GM20000 (cell line): ENCODE measurements around the gene NAV2.

ENCODE experiments used
- DNase-seq: peaks from one replicate; pipeline ENCODE4 v3.0.0; 2012; ENCODE audit warnings: low spot score
- TF ChIP-seq, protein P1 (sequence below): IDR thresholded peaks from 2 replicates; pipeline ENCODE4 v1.5.1; 2012; ENCODE audit warnings: mild to moderate bottlenecking, control low read depth; ENCODE audit errors: extremely low read depth, missing control alignments

The NAV2 gene

DNA sequence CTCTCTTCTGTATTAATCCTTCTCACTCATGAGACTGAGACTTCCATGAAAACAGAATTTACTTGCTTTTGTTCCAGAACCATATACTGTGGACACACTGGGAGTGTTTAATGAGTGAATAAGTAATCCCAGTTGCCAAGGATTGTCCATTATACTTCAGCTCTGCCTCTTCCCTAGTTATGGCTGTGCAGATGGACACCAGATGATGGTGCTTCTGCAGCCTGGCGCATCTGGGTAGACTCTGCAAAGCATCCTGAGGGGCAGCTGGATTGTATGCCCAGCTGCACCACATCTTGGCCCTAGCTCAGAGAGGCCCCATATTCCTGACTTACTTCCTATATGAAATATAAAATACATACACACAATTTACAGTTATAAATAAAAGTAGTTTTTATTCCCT is 404.2 kb downstream of the NAV2 start:
- no peak for DNase-seq
- TF ChIP-seq, protein P1, sequence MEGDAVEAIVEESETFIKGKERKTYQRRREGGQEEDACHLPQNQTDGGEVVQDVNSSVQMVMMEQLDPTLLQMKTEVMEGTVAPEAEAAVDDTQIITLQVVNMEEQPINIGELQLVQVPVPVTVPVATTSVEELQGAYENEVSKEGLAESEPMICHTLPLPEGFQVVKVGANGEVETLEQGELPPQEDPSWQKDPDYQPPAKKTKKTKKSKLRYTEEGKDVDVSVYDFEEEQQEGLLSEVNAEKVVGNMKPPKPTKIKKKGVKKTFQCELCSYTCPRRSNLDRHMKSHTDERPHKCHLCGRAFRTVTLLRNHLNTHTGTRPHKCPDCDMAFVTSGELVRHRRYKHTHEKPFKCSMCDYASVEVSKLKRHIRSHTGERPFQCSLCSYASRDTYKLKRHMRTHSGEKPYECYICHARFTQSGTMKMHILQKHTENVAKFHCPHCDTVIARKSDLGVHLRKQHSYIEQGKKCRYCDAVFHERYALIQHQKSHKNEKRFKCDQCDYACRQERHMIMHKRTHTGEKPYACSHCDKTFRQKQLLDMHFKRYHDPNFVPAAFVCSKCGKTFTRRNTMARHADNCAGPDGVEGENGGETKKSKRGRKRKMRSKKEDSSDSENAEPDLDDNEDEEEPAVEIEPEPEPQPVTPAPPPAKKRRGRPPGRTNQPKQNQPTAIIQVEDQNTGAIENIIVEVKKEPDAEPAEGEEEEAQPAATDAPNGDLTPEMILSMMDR = no peak

DNA sequence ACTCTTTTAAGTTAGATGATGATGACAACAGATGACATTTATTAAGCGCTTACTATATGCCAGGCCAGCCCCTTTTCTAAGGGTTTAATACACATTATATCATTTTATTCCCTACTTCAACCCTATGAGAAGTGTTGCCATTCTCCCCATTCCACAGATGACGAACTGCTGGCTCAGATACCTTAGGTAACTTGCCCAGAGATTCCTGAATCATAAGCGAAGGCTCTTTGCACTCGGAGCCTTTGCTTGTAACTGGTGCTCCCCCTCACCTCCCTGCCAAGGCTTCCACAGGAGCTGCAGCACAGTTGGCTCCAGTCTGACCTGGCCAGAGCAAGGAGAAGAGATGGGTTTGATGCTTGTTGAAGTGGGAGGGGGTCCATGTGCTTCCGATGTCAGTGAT is 404.7 kb downstream of the NAV2 start:
- TF ChIP-seq, protein P1 = no peak
- no peak for DNase-seq

DNA sequence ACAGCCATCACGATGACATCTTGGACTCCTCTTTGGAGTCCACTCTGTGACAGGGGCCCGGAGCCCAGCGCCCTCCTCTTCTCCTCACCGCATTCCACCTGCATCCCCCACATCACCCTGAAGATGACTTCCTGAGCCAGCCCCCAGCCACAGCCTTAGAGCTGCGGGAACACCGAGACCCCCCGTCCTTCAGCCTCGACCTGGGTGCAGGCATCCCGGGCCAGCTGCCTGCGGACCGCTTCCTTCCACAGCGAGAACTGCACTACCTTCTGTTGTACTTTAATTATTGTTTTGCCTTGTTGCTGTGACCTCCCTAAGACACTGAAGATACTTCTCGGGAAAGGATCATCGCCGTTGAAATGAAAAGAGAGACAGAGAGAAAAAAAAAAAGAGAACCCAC is 405.6 kb downstream of the NAV2 start:
- TF ChIP-seq, protein P1 = no peak
- no peak for DNase-seq

DNA sequence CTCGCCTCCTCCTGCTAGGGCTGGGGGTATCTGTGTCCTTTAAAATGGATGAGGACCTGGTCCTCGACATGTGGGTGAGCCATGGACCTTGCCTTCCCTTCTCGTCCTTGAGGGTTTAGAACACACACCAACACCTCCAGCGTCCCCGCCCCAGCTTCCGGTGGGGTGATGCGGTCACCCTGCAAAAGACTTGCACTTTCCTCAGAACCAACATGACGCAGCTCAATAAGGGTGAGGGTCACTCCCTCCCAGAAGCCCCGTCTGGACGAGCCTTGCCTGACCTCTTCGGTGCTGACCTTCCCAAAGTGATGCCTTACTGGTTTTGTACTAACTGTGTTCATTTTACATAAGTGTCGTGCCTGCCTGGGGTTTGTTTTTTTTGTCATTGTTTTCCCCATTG is 406.7 kb downstream of the NAV2 start:
- DNase-seq = no peak
- TF ChIP-seq, protein P1 = no peak

DNA sequence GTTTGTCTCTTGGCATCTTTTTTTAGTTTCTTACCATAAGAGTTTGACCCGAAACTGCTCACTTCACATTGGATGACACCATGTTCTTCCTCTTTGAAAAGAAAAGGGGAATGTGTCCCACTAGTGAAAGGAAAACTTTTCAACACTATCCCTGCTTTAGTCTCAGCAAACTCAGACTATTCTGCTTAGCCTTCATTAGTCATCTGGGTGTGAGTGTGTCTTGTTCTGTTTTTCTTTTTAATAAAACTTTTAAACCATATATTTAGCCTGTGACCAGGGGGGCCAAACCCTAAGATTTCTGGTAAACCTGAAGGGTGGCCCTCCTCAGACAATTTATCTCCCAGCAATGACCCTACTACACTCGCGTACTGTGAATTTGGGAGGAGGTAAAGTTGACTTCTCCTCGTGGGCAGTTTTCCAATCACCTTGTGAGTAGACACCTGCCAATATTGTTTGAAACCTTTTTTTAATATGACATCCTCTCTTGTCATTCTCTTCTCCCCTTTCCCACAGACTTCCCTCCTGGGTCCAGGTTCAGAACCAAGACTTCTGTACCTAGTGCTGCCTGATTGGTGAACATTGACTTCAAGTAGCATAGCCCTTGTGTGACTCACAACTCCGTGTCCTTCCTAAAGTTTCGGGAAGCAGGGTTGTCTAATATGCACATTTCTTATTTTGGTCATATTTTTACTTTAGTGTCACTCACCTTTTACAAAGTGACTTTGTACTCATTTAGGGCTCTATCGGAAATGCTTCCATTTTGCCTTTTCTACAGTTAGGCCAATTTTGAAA is 407.7 kb downstream of the NAV2 start:
- no peak for DNase-seq

DNA sequence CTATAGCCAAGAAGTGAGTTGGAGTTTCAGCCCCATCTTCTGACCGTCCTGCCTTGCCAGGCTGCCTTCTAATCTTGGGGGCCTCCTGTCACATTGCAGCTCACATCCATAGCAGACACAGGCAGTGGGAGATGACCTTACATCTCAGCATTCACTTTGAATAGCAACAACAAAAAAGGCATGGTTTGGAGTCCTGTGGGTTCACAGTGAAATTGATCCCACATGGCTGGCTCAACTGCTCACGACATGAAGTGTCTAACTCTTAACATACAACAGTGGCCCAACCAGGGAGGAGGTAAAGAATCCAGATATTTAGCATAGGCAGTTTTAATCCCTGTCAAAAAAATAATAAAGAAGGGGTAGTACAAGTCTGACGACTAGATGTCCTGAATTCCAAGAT is 409.5 kb downstream of the NAV2 start:
- TF ChIP-seq, protein P1 = no peak
- no peak for DNase-seq

More for the DNA sequence above, 407.7 kb downstream of the NAV2 start:
- TF ChIP-seq, protein P1 = no peak

DNA sequence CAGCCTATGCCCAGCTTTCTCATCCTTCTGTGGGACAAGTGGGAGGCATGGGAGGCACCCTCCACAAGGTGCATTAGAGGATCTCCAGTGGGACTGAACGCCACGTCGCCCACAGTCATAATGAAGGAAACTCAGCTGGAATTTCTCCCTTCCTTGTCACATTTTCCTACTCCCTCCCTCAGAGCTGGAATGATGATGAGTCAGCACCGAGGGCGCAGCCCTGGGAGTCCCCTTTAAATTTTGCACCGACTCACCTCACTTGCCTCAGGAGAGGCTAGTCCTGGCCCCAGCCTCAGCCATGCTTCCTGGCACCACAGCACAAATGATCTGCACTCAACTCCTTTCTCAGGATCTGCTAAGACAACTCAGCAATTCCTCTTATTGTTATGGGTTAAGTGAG is 413.3 kb downstream of the NAV2 start:
- no peak for DNase-seq
- TF ChIP-seq, protein P1 = no peak
